SH-SY5Y (cell line): ENCODE results near the gene AOAH.

Experiments
- GATA2 ChIP-seq: IDR thresholded peaks from 2 replicates; pipeline ENCODE4 v1.6.1; 2011; ENCODE audit warnings: mild to moderate bottlenecking, low read depth, low read length
- GATA3 ChIP-seq: IDR thresholded peaks from 2 replicates; pipeline ENCODE4 v1.6.1; 2011; ENCODE audit warnings: low read depth, mild to moderate bottlenecking, low read length, moderate library complexity

AOAH gene

GRCh38 chr7:36615852-36616540, 108.3 kb downstream of the AOAH start:
- TF ChIP-seq GATA2 (no peak), GATA3 (no peak)

DNA sequence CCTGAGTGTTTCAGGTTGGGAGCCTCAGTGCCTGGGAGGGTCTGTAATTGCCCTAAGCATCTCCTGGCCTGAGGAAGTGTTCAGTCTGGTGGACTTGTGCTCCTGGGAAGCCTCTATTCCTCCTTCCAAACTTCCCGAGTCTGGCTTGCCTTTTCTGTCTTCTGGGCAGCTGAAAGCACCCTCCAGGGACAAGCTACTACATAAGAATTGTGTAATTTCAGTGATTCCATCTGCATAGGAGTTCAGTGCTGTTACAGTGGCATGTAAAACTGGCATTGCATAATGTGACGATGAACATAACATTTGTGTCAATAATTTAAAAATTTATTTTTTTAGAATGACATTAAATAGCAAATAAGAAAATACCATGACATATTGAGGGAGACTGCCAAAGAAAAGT, 109.3 kb downstream of the AOAH start:
- no peak for TF ChIP-seq GATA3
- no peak for TF ChIP-seq GATA2

DNA sequence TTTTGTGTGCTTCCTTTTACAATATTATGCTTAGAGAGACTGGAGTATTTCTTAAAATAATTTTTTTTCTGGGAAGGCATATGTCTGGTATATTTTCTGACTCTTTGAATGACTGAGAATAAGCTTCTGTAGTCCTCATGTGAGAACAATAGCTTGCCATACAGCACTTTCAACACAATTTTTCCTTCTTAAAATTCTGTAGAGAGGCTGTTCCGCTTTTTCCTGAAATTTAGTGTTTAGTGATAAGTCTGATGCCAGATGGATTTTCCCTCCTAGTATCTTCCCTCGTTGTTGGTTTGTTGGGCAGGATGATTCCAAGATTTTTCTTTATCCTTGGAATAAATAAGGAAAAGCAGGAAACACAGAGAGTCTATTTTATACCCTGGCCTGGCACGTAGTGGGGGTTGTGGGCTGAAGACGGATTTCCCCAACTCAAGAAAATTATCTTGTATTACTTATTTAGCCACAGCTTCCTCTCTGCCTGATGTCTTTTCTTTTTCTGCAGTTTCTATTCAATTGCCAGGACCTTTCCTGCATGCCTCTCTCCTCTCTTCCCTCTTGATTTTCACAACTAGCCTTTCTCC, 111.2 kb downstream of the AOAH start:
- no peak for TF ChIP-seq GATA3
- no peak for TF ChIP-seq GATA2

GRCh38 chr7:36611703-36612102, 112.6 kb downstream of the AOAH start:
- TF ChIP-seq GATA3: no peak
- no peak for TF ChIP-seq GATA2

DNA sequence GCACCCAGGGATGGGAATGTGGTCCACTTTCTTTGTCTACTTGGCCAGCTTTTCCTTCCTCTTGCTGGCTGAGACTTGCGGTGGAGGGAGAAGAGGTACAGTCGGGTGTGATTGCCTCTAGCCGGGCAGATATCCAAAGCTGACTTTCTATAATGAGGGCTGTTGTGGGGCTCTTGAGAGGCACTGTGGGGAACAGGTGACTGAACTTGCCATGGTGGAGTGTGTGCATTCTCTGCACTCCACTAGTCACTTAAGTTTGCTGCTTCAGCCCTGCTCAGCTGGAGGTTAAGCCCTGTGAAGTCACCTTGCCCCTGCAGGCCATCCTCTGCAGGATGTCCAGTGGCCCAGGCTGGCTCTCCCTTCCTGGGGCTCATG, 116.6 kb downstream of the AOAH start:
- TF ChIP-seq GATA2 (no peak), GATA3 (no peak)

DNA sequence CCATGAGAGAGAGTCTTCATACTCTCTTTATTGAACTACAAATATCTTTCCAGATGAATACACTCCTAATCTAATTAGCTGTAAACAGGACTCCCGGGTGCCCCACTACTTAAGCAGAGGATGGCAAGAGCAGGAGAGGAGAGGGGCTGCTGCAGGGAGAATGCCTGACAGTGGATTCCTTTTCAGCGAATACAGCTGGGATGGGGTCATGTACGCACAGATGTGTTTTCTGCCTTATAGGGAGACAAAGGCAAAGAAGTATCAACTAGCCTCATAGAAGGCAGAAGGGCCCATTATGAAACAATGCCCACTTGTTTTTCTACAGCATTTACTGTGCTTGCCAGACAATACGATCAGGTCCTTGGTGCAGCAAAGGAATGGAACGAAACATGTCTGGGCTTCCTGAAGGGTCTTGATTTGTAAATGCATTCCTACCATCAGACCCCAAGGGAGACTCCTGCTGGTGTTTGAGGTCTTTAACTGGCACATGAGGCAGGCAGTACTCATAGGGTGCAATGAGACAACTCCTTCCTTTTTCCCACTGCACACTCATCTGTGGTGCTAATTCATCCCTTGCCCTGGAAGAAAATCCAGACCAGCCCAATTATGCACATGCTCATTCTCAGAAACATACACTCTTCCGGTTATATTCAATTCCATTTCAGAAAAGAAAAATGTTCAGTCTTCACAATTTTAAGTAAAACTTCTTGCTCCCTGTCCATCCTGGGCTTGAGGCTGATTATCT, 117.1 kb downstream of the AOAH start:
- TF ChIP-seq GATA3 (no peak), GATA2 (no peak)

GRCh38 chr7:36606153-36606975, 117.9 kb downstream of the AOAH start:
- TF ChIP-seq GATA2 (no peak), GATA3 (no peak)

DNA sequence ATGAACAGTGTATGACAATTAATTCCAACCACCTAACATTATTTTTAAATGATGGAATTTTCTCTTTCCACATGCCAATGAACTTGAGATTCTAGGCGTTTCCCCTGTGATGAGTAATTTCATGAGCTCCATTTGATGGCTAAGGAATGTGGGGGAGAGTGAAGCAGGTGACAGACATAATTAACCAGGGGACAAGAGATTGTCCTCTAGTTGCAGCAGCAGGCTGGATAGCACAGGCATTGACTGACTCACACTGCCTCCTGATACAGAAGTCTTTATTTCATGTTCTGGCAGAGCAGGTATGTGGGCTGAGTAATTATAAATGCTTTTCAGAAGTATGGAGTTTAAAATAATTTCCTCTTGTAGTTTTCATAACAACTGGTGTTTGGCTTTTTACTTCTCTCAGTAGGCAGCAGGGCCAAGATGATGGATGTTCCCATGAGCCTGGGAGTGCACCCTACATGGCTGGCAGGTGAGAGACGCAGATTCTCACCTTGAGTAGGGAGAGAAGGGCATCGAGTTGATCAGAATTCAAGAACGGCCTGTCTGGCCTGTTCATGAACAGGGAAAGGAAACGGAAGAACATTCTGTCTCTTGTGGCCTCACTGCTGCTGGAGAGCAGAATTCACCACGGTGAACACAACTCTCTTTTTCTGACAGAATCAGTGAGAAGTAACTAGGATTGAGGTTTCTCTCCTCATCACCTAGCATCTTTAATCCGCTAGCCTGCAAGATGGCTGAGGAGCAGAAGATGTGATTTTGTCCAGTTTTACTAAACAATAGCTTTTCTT, 118.8 kb downstream of the AOAH start:
- no peak for TF ChIP-seq GATA2
- TF ChIP-seq GATA3: no peak

DNA sequence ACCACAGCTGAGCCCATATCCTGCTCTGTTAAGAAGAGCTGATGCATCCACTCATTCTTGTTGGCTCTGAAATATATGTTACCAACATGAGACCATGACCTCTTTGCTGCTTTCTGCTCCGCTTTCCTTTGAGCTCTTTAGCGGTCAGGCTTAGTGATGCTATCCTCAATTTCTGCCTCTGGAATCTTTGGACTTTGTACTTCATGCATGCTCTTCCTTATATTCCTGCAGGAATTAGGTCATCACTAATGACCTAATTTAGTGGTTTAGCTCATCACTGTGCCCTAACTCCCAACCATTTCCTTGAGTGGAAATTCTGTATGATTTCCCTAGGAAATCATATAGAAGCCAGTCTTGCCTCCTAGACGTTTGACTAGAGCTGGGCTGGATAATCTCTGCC, 119.5 kb downstream of the AOAH start:
- TF ChIP-seq GATA3 (no peak), GATA2 (no peak)

GRCh38 chr7:36602934-36603887, 121.1 kb downstream of the AOAH start:
- TF ChIP-seq GATA3 (no peak), GATA2 (no peak)

GRCh38 chr7:36602511-36602910, 121.8 kb downstream of the AOAH start:
- no peak for TF ChIP-seq GATA3
- TF ChIP-seq GATA2: no peak

DNA sequence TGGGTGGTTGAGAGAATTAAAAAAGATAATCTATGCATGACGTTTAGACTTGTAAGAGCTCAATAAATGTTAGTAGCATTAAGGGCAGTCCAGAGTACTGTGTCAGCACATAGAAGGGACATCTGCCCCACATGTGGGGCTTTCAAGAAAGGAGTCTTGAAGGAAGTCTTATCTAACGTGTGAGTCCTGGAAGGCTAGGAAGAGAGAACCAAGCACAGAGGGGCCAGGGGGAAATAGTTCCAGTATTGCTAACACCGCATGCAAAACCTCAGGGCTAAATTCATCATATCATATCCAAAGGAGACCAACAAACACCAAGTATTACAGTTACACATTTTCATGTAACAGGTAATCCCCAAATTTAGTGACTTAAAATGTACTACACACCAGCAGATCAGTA, 122.7 kb downstream of the AOAH start:
- no peak for TF ChIP-seq GATA2
- no peak for TF ChIP-seq GATA3

DNA sequence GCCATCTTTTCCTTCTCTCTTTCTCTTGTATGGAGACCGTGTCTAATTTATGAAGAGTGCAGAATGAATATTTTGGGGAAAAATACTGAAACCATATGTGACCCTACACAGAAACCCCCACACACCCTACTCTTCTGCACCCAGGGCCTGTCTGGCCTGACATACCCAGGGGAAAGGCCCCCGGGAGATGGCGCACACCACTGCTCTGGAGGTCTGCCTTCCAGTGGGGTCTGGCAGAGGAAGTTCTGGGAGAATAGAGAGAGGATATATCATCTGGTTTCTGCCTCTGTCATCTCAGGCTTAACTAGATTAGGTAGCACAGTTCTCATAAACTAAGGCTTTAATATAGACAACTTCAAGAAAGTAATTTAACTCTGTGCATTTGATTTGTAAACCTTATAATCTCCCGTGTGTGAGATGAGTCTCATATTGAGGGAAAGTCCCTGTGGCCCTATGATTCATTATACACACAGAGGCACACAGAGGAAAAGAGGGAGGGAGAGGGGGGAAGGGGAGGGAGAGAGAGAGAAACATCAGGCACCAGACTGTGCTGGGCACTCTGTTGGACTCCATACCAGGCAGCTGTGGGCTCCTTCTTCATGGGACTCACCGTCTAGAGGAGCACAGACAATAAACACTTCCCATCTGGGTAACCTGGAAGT, 123.3 kb downstream of the AOAH start:
- TF ChIP-seq GATA2 (no peak), GATA3 (no peak)
